GM12872 (cell line): ENCODE results near the gene STK4.

Source experiments
- CTCF ChIP-seq: IDR thresholded peaks from 3 replicates; pipeline ENCODE4 v1.5.1; 2011; ENCODE audit warnings: low read depth, mild to moderate bottlenecking, low read length, moderate library complexity; ENCODE audit not compliant: insufficient read depth

Gene STK4

GRCh38 chr20:44967207-44967807 is 995 bp downstream of the STK4 start:
- 0 out of 3 replicates have a peak, but pooled peaks have one; percentile 5 for TF ChIP-seq CTCF

- no peak for TF ChIP-seq CTCF
Observed at GRCh38 chr20:44969300-44969894, 3.1 kb downstream of the STK4 start.

- TF ChIP-seq CTCF, result no peak
Observed at GRCh38 chr20:44970243-44970757, 4.0 kb downstream of the STK4 start.

GRCh38 chr20:44973053-44973452 is 6.7 kb downstream of the STK4 start:
- TF ChIP-seq CTCF, result no peak

- no peak for TF ChIP-seq CTCF
Observed at GRCh38 chr20:44976698-44977097, 10.4 kb downstream of the STK4 start.

GRCh38 chr20:44979090-44979621 is 12.8 kb downstream of the STK4 start:
- TF ChIP-seq CTCF, result no peak

GRCh38 chr20:44981736-44982406 is 15.6 kb downstream of the STK4 start:
- no peak for TF ChIP-seq CTCF
